H9 (cell line): ENCODE measurements around the gene SMIM23. TPM values are rescaled to one million over a fixed set of nuclear protein-coding genes. Genes with fewer than 3 reads are reported as not detected.

ENCODE experiments used
- DNase-seq: peaks from one replicate; pipeline ENCODE4 v3.0.0-alpha.2; 2017
- H2AFZ ChIP-seq: one replicate; pipeline ENCODE4 v1.6.1; 2013; ENCODE audit warnings: mild to moderate bottlenecking, low read length, control low read depth, moderate library complexity
- H2AK5ac ChIP-seq: 2 replicates; pipeline ENCODE4 v1.6.1; 2013; ENCODE audit warnings: low read length, control low read depth, mixed read lengths; ENCODE audit not compliant: insufficient read length
- H2BK120ac ChIP-seq: one replicate; pipeline ENCODE4 v1.6.1; 2013; ENCODE audit warnings: low read depth, mild to moderate bottlenecking, low read length, control low read depth, inconsistent platforms; ENCODE audit not compliant: poor library complexity, severe bottlenecking
- H2BK12ac ChIP-seq: 2 replicates; pipeline ENCODE4 v1.6.1; 2013; ENCODE audit warnings: low read length, control low read depth, mixed read lengths, low read depth; ENCODE audit not compliant: insufficient read length
- H2BK15ac ChIP-seq: 2 replicates; pipeline ENCODE4 v1.6.1; 2013; ENCODE audit warnings: low read depth, low read length, control low read depth
- H2BK20ac ChIP-seq: one replicate; pipeline ENCODE4 v1.6.1; 2013; ENCODE audit warnings: low read depth, mild to moderate bottlenecking, low read length, control low read depth, inconsistent platforms; ENCODE audit not compliant: poor library complexity, severe bottlenecking
- H2BK5ac ChIP-seq: 2 replicates; pipeline ENCODE4 v1.6.1; 2013; ENCODE audit warnings: low read length, control low read depth, mixed read lengths; ENCODE audit not compliant: insufficient read length
- H3K14ac ChIP-seq: 2 replicates; pipeline ENCODE4 v1.6.1; 2013; ENCODE audit warnings: low read length, control low read depth; ENCODE audit not compliant: insufficient read depth
- H3K18ac ChIP-seq: 2 replicates; pipeline ENCODE4 v1.6.1; 2013; ENCODE audit warnings: low read depth, mild to moderate bottlenecking, mixed read lengths, low read length, control low read depth; ENCODE audit not compliant: insufficient read length
- H3K23ac ChIP-seq: 2 replicates; pipeline ENCODE4 v1.6.1; 2013; ENCODE audit warnings: low read length, control low read depth, mixed read lengths, low read depth; ENCODE audit not compliant: insufficient read length
- H3K23me2 ChIP-seq: 2 replicates; pipeline ENCODE4 v1.6.1; 2013; ENCODE audit warnings: low read depth, mild to moderate bottlenecking, mixed read lengths, low read length, control low read depth; ENCODE audit not compliant: insufficient read length, poor library complexity, severe bottlenecking
- H3K27ac ChIP-seq: 2 replicates; pipeline ENCODE4 v1.5.1; 2013; ENCODE audit warnings: low read length, control low read depth, mixed read lengths, low read depth; ENCODE audit not compliant: insufficient read length
- H3K27me3 ChIP-seq: 2 replicates; pipeline ENCODE4 v1.6.1; 2013; ENCODE audit warnings: low read length, control low read depth, inconsistent platforms; ENCODE audit not compliant: insufficient read depth
- H3K4ac ChIP-seq: 2 replicates; pipeline ENCODE4 v1.6.1; 2013; ENCODE audit warnings: low read depth, mild to moderate bottlenecking, control low read depth, inconsistent platforms, low read length, moderate library complexity
- H3K4me1 ChIP-seq: 2 replicates; pipeline ENCODE4 v1.6.1; 2013; ENCODE audit warnings: low read length, control low read depth, inconsistent platforms; ENCODE audit not compliant: insufficient read depth
- H3K4me2 ChIP-seq: 2 replicates; pipeline ENCODE4 v1.6.1; 2013; ENCODE audit warnings: low read length, control low read depth, mixed read lengths; ENCODE audit not compliant: insufficient read length, insufficient read depth
- H3K56ac ChIP-seq: 2 replicates; pipeline ENCODE4 v1.6.1; 2013; ENCODE audit warnings: low read depth, mild to moderate bottlenecking, mixed read lengths, low read length, control low read depth; ENCODE audit not compliant: insufficient read length
- H3K79me1 ChIP-seq: 2 replicates; pipeline ENCODE4 v1.6.1; 2013; ENCODE audit warnings: low read depth, mild to moderate bottlenecking, moderate library complexity, low read length, control low read depth, inconsistent platforms; ENCODE audit not compliant: insufficient read depth, poor library complexity, severe bottlenecking
- H3K79me2 ChIP-seq: 2 replicates; pipeline ENCODE4 v1.6.1; 2013; ENCODE audit warnings: low read length, control low read depth, inconsistent platforms; ENCODE audit not compliant: insufficient read depth
- H3K9ac ChIP-seq: 2 replicates; pipeline ENCODE4 v1.6.1; 2013; ENCODE audit warnings: low read length, control low read depth, mixed read lengths; ENCODE audit not compliant: insufficient read length; ENCODE audit errors: extremely low read depth
- H3K9me3 ChIP-seq: one replicate; pipeline ENCODE4 v1.6.1; 2013; ENCODE audit warnings: low read depth, low read length, inconsistent platforms; ENCODE audit not compliant: control insufficient read depth
- H3T11ph ChIP-seq: one replicate; pipeline ENCODE4 v1.6.1; 2013; ENCODE audit warnings: mild to moderate bottlenecking, low read length, control low read depth, inconsistent platforms
- H4K20me1 ChIP-seq: one replicate; pipeline ENCODE4 v1.6.1; 2013; ENCODE audit not compliant: control insufficient read depth, insufficient read length, insufficient read depth
- H4K5ac ChIP-seq: 2 replicates; pipeline ENCODE4 v1.6.1; 2013; ENCODE audit warnings: low read depth, mild to moderate bottlenecking, mixed read lengths, low read length, control low read depth; ENCODE audit not compliant: insufficient read length
- H4K8ac ChIP-seq: replicated peaks from 2 replicates; pipeline ENCODE4 v1.6.1; 2013; ENCODE audit warnings: low read length, control low read depth, mixed read lengths, low read depth; ENCODE audit not compliant: insufficient read length
- H4K91ac ChIP-seq: 2 replicates; pipeline ENCODE4 v1.6.1; 2013; ENCODE audit warnings: low read depth, mild to moderate bottlenecking, moderate library complexity, mixed read lengths, low read length, control low read depth; ENCODE audit not compliant: insufficient read length
- H3K27ac Mint-ChIP-seq, 3 experiments: 2 replicates in 2 of 3; 3 replicates in 1 of 3; pipeline ENCODE4 v1.8.0; 2020 to 2021; ENCODE audit warnings: mixed read lengths in 3 of 3, mild to moderate bottlenecking in 1 of 3, moderate library complexity in 1 of 3
- H3K27me3 Mint-ChIP-seq: 2 replicates; pipeline ENCODE4 v1.8.0; 2021; ENCODE audit warnings: low read depth, mild to moderate bottlenecking, moderate library complexity, mixed read lengths
- H3K36me3 Mint-ChIP-seq, 3 experiments: 2 replicates in 2 of 3; 3 replicates in 1 of 3; pipeline ENCODE4 v1.8.0; 2020 to 2021; ENCODE audit warnings: low read depth in 3 of 3, mixed read lengths in 3 of 3; ENCODE audit not compliant: insufficient read depth in 1 of 3
- H3K4me1 Mint-ChIP-seq, 2 experiments: 2 replicates each; pipeline ENCODE4 v1.8.0; 2020; ENCODE audit warnings: mixed read lengths in 2 of 2
- H3K4me3 Mint-ChIP-seq, 2 experiments: 2 replicates in 1 of 2; 3 replicates in 1 of 2; pipeline ENCODE4 v1.8.0; 2020 to 2021; ENCODE audit warnings: mild to moderate bottlenecking in 2 of 2, mixed read lengths in 2 of 2, moderate library complexity in 1 of 2
- H3K9me3 Mint-ChIP-seq, 2 experiments: 2 replicates in 1 of 2; 3 replicates in 1 of 2; pipeline ENCODE4 v1.8.0; 2020; ENCODE audit warnings: mild to moderate bottlenecking in 2 of 2, mixed read lengths in 2 of 2, moderate library complexity in 1 of 2
- WGBS: extraction: QIAGEN DNeasy Blood & Tissue Kit; methylation state at CpG from one replicate; pipeline ENCODE4 v1.1.7; 2013; ENCODE audit warnings: missing lambda C conversion rate, low lambda C conversion rate, mixed read lengths; ENCODE audit not compliant: insufficient read length; ENCODE audit errors: extremely low coverage; 5-methylcytosine and 5-hydroxymethylcytosine counted together
- total RNA-seq: library from RNA; stranded (reverse); gene quantifications from 2 replicates; pipeline ENCODE4 v1.2.1, GENCODE V29; 2021
- TF ChIP-seq, protein P1 (sequence below): fragments of 200-600 bp; sonication (generic); conservative IDR thresholded peaks from 3 replicates; pipeline ENCODE4 v1.8.0; 2021; ENCODE audit warnings: antibody characterized with exemption, mild to moderate bottlenecking

Gene SMIM23
- total RNA-seq, 1 experiment from 2014 or later: not detected

DNA sequence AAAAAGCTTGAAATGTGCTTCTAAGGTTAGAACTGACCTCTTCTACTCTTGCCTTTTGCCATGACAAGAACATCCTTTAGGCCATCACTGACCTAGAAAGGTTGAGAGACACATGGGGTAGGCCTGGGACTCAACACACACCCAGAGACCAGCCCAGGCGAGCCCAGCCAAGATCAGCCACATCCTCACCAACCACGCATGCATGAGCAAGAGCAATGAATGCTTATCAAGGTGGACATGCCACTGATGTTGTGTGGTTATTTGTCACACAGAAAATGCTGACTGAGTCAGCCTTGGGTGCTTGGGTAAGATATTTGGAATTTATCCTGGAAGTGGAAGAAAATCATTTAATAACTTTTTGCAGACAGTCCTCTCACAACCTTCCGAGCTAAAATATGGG, 39.4 kb downstream of the SMIM23 start:
- TF ChIP-seq, protein P1, sequence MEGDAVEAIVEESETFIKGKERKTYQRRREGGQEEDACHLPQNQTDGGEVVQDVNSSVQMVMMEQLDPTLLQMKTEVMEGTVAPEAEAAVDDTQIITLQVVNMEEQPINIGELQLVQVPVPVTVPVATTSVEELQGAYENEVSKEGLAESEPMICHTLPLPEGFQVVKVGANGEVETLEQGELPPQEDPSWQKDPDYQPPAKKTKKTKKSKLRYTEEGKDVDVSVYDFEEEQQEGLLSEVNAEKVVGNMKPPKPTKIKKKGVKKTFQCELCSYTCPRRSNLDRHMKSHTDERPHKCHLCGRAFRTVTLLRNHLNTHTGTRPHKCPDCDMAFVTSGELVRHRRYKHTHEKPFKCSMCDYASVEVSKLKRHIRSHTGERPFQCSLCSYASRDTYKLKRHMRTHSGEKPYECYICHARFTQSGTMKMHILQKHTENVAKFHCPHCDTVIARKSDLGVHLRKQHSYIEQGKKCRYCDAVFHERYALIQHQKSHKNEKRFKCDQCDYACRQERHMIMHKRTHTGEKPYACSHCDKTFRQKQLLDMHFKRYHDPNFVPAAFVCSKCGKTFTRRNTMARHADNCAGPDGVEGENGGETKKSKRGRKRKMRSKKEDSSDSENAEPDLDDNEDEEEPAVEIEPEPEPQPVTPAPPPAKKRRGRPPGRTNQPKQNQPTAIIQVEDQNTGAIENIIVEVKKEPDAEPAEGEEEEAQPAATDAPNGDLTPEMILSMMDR: no peak
- no peak overlapping the region for H2BK120ac ChIP-seq
- H3K9ac ChIP-seq: no peak overlapping the region
- H3K56ac ChIP-seq: no peak overlapping the region
- no peak overlapping the region for H2AK5ac ChIP-seq
- no peak overlapping the region for H3K18ac ChIP-seq
- no peak overlapping the region for H2AFZ ChIP-seq
- WGBS: no CpG with 5 or more reads among the region's 3 CpGs
- H4K8ac ChIP-seq: no peak overlapping the region
- peaks cover 3% of the 10 kb centered on the region in 2 experiments for H3K4me1 Mint-ChIP-seq
- no peaks in the 10 kb centered on the region for H3K27me3 ChIP-seq
- no peaks in the 10 kb centered on the region for H3K79me2 ChIP-seq
- no peak overlapping the region for H4K91ac ChIP-seq
- no peak overlapping the region for H2BK20ac ChIP-seq
- no peak overlapping the region for H3K4me2 ChIP-seq
- peaks cover 7% of the 10 kb centered on the region for H3K27me3 Mint-ChIP-seq
- no peak overlapping the region for H2BK15ac ChIP-seq
- H3K4ac ChIP-seq: no peak overlapping the region
- no peak overlapping the region for H3K27ac Mint-ChIP-seq
- no peak overlapping the region for H2BK5ac ChIP-seq
- no peak overlapping the region for H2BK12ac ChIP-seq
- peaks cover 0 to 4% (median 0%) of the 10 kb centered on the region in 3 experiments; a peak in 1 of 7 replicates for H3K36me3 Mint-ChIP-seq
- H3K27ac ChIP-seq: no peak overlapping the region
- H3K4me1 ChIP-seq: no peaks in the 10 kb centered on the region
- no peak overlapping the region for H4K5ac ChIP-seq
- no peaks in the 10 kb centered on the region for H3K79me1 ChIP-seq
- H3K23ac ChIP-seq: no peak overlapping the region
- DNase-seq: no peak
- H3K9me3 Mint-ChIP-seq: peaks cover 0 to 1% of the 10 kb centered on the region in 2 experiments; a peak in 3 of 5 replicates
- no peaks in the 10 kb centered on the region for H3K23me2 ChIP-seq
- H3K9me3 ChIP-seq: no peaks in the 10 kb centered on the region
- no peak overlapping the region for H3K14ac ChIP-seq
- no peaks in the 10 kb centered on the region for H4K20me1 ChIP-seq
- H3K4me3 Mint-ChIP-seq: no peak overlapping the region
- H3T11ph ChIP-seq: no peak overlapping the region
